Measurements from ENCODE around the gene VDR. TPM values are rescaled to one million over a fixed set of nuclear protein-coding genes. Genes with fewer than 3 reads are reported as not detected.

Gene VDR
- polyA plus RNA-seq, 3 donors = 6.0 to 14.8 (median 12.8) TPM

- H3K36me3 ChIP-seq (replicated peaks in 1 of 2; ENCODE audit: control insufficient read depth in 1 of 2, insufficient read depth in 2 of 2, low read length in 2 of 2) = no peaks in the 10 kb centered on the region
- peak overlapping the region; percentile 83 to 87 for H3K4me3 Mint-ChIP-seq
- H3K4me2 ChIP-seq (replicated peaks; ENCODE audit: extremely low read depth, low read length, poor library complexity, severe bottlenecking) = peak overlapping the region; percentile 92
- peak overlapping the region; percentile 58 to 84 (median 82) for H3K4me3 ChIP-seq (replicated peaks in 1 of 3; ENCODE audit: low read depth in 2 of 3, low read length in 3 of 3)
- peaks cover 68% of the 10 kb centered on the region for H3K79me2 ChIP-seq (ENCODE audit: insufficient read depth, low read length)
- H3K36me3 Mint-ChIP-seq = peaks cover 8 to 10% of the 10 kb centered on the region in 2 donors
- 9% methylated on average over 14 of the region's 23 CpGs for WGBS (ENCODE audit: insufficient coverage)
- H3K9ac ChIP-seq (ENCODE audit: insufficient read depth, low read length, poor library complexity, severe bottlenecking) = peak overlapping the region; percentile 79
- H3K4me1 ChIP-seq (ENCODE audit: control insufficient read depth in 1 of 2, insufficient read depth in 2 of 2, low read length in 2 of 2) = peaks cover 89 to 91% of the 10 kb centered on the region in 2 donors
- H3K27ac Mint-ChIP-seq = peak overlapping the region; percentile 46 to 95 (median 86)
- peak overlapping the region; percentile 63 for H2AFZ ChIP-seq (ENCODE audit: insufficient read depth, low read depth, low read length, poor library complexity, severe bottlenecking)
- H3K9me3 Mint-ChIP-seq = peaks cover 0 to 3% (median 0%) of the 10 kb centered on the region in 7 donors
- H3K9me3 ChIP-seq (replicated peaks in 1 of 2; ENCODE audit: control insufficient read depth in 1 of 2, insufficient read depth in 1 of 2, low read length in 2 of 2) = no peaks in the 10 kb centered on the region
- H4K20me1 ChIP-seq (ENCODE audit: insufficient read depth, low read length) = peaks cover 24% of the 10 kb centered on the region
- DNase-seq = peak in 1 of 3 donors; percentile 29
- intact Hi-C loops (cut with micrococcal nuclease) = loop anchor here (5.0 to 10.0 kb wide), 2 partner anchors 86 to 111 kb away; partner anchors contain the start of genes RPAP3 (in 1 of the 2) and VDR (in 1 of the 2)
- no peaks in the 10 kb centered on the region for H3K27me3 ChIP-seq (ENCODE audit: control insufficient read depth in 2 of 2, insufficient read depth in 2 of 2, low read length in 2 of 2)
- H3K27ac ChIP-seq (ENCODE audit: low read depth in 1 of 2, low read length in 2 of 2) = peak overlapping the region; percentile 60 to 77
- H3K27me3 Mint-ChIP-seq (ENCODE audit: low read depth in 3 of 3) = no peaks in the 10 kb centered on the region
- H3K4me1 Mint-ChIP-seq = peaks cover 86% of the 10 kb centered on the region
- TF ChIP-seq, protein P1, sequence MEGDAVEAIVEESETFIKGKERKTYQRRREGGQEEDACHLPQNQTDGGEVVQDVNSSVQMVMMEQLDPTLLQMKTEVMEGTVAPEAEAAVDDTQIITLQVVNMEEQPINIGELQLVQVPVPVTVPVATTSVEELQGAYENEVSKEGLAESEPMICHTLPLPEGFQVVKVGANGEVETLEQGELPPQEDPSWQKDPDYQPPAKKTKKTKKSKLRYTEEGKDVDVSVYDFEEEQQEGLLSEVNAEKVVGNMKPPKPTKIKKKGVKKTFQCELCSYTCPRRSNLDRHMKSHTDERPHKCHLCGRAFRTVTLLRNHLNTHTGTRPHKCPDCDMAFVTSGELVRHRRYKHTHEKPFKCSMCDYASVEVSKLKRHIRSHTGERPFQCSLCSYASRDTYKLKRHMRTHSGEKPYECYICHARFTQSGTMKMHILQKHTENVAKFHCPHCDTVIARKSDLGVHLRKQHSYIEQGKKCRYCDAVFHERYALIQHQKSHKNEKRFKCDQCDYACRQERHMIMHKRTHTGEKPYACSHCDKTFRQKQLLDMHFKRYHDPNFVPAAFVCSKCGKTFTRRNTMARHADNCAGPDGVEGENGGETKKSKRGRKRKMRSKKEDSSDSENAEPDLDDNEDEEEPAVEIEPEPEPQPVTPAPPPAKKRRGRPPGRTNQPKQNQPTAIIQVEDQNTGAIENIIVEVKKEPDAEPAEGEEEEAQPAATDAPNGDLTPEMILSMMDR (IDR thresholded peaks at IDR 0.05) = no peak
These were observed 86.2 kb downstream of the VDR start for GRCh38 chr12:47818467-47819137.

- H3K4me2 ChIP-seq (replicated peaks; ENCODE audit: extremely low read depth, low read length, poor library complexity, severe bottlenecking) = peak overlapping the region; percentile 92
- Mint-ChIP-seq H3K9me3 (peaks cover 0 to 3% (median 0%) of the 10 kb centered on the region in 7 donors), H3K27me3 (ENCODE audit: low read depth in 3 of 3) (no peaks in the 10 kb centered on the region), H3K36me3 (peaks cover 8 to 10% of the 10 kb centered on the region in 2 donors), H3K27ac (peak overlapping the region in 6 of 7 donors; percentile 46 to 95 (median 84)), H3K4me3 (peak overlapping the region; percentile 83 to 87), H3K4me1 (peaks cover 84% of the 10 kb centered on the region)
- no peaks in the 10 kb centered on the region for H3K9me3 ChIP-seq (replicated peaks in 1 of 2; ENCODE audit: control insufficient read depth in 1 of 2, insufficient read depth in 1 of 2, low read length in 2 of 2)
- 39% methylated on average over 3 of the region's 3 CpGs for WGBS (ENCODE audit: insufficient coverage)
- H3K27me3 ChIP-seq (ENCODE audit: control insufficient read depth in 2 of 2, insufficient read depth in 2 of 2, low read length in 2 of 2) = no peaks in the 10 kb centered on the region
- TF ChIP-seq, protein P1 (IDR thresholded peaks at IDR 0.05) = no peak
- peak overlapping the region; percentile 60 to 77 for H3K27ac ChIP-seq (ENCODE audit: low read depth in 1 of 2, low read length in 2 of 2)
- intact Hi-C loops (cut with micrococcal nuclease) = loop anchor here (5.0 to 10.0 kb wide), 2 partner anchors 87 to 111 kb away; partner anchors contain the start of genes RPAP3 (in 1 of the 2) and VDR (in 1 of the 2)
- peaks cover 24% of the 10 kb centered on the region for H4K20me1 ChIP-seq (ENCODE audit: insufficient read depth, low read length)
- peak overlapping the region in 2 of 3 experiments; percentile 58 to 82 for H3K4me3 ChIP-seq (replicated peaks in 1 of 3; ENCODE audit: low read depth in 2 of 3, low read length in 3 of 3)
- H3K79me2 ChIP-seq (ENCODE audit: insufficient read depth, low read length) = peaks cover 73% of the 10 kb centered on the region
- peak overlapping the region; percentile 63 for H2AFZ ChIP-seq (ENCODE audit: insufficient read depth, low read depth, low read length, poor library complexity, severe bottlenecking)
- peak overlapping the region; percentile 79 for H3K9ac ChIP-seq (ENCODE audit: insufficient read depth, low read length, poor library complexity, severe bottlenecking)
- H3K4me1 ChIP-seq (ENCODE audit: control insufficient read depth in 1 of 2, insufficient read depth in 2 of 2, low read length in 2 of 2) = peaks cover 89 to 91% of the 10 kb centered on the region in 2 donors
- DNase-seq = no peak
- H3K36me3 ChIP-seq (replicated peaks in 1 of 2; ENCODE audit: control insufficient read depth in 1 of 2, insufficient read depth in 2 of 2, low read length in 2 of 2) = no peaks in the 10 kb centered on the region
These were observed 86.8 kb downstream of the VDR start for GRCh38 chr12:47818007-47818376.
